HL-60 (cell line): ENCODE data around the gene ANKRD23.

ENCODE experiments used
- DNase-seq, 2 experiments: peaks; one replicate each; pipeline ENCODE4 v3.0.0-alpha.2; 2010 to 2020; ENCODE audit warnings: low read depth in 1 of 2, low spot score in 1 of 2
- H3K27ac ChIP-seq: fragments of 250-450 bp; sonication (Bioruptor Pico); replicated peaks from 2 replicates; pipeline ENCODE4 v1.5.1; 2020; ENCODE audit warnings: mild to moderate bottlenecking, moderate library complexity
- H3K27me3 ChIP-seq: fragments of 250-450 bp; sonication (Bioruptor Pico); 2 replicates; pipeline ENCODE4 v1.5.1; 2021; ENCODE audit warnings: mild to moderate bottlenecking, moderate library complexity; ENCODE audit not compliant: insufficient read depth, poor library complexity, severe bottlenecking
- H3K4me3 ChIP-seq: replicated peaks from 2 replicates; pipeline ENCODE4 v1.5.1; 2011; ENCODE audit warnings: mild to moderate bottlenecking, control low read depth, low read length; ENCODE audit not compliant: insufficient read depth
- CTCF ChIP-seq: IDR thresholded peaks from one replicate; pipeline ENCODE4 v1.5.1; 2011; ENCODE audit warnings: low read length, control low read depth, inconsistent platforms; ENCODE audit not compliant: insufficient read depth
- GABPA ChIP-seq: IDR thresholded peaks from 2 replicates; pipeline ENCODE4 v1.6.1; 2012; ENCODE audit warnings: low read depth
- POLR2AphosphoS5 ChIP-seq: IDR thresholded peaks from 2 replicates; pipeline ENCODE4 v1.6.1; 2012; ENCODE audit warnings: low read depth
- SPI1 ChIP-seq: IDR thresholded peaks from 2 replicates; pipeline ENCODE4 v1.6.1; 2012; ENCODE audit warnings: low read depth, mild to moderate bottlenecking, borderline replicate concordance
- TF ChIP-seq, protein P1 (sequence below): IDR thresholded peaks from 2 replicates; pipeline ENCODE4 v1.6.1; 2012; ENCODE audit warnings: low read depth; ENCODE audit not compliant: insufficient replicate concordance

Gene ANKRD23

GRCh38 chr2:96848264-96848663, 4.4 kb upstream of the ANKRD23 start:
- no peak for DNase-seq
- Histone ChIP-seq H3K4me3 (no peak overlapping the region), H3K27ac (no peak overlapping the region), H3K27me3 (no peaks in the 10 kb centered on the region)
- TF ChIP-seq CTCF (no peak), POLR2AphosphoS5 (no peak), SPI1 (no peak), GABPA (no peak)
- TF ChIP-seq, protein P1, sequence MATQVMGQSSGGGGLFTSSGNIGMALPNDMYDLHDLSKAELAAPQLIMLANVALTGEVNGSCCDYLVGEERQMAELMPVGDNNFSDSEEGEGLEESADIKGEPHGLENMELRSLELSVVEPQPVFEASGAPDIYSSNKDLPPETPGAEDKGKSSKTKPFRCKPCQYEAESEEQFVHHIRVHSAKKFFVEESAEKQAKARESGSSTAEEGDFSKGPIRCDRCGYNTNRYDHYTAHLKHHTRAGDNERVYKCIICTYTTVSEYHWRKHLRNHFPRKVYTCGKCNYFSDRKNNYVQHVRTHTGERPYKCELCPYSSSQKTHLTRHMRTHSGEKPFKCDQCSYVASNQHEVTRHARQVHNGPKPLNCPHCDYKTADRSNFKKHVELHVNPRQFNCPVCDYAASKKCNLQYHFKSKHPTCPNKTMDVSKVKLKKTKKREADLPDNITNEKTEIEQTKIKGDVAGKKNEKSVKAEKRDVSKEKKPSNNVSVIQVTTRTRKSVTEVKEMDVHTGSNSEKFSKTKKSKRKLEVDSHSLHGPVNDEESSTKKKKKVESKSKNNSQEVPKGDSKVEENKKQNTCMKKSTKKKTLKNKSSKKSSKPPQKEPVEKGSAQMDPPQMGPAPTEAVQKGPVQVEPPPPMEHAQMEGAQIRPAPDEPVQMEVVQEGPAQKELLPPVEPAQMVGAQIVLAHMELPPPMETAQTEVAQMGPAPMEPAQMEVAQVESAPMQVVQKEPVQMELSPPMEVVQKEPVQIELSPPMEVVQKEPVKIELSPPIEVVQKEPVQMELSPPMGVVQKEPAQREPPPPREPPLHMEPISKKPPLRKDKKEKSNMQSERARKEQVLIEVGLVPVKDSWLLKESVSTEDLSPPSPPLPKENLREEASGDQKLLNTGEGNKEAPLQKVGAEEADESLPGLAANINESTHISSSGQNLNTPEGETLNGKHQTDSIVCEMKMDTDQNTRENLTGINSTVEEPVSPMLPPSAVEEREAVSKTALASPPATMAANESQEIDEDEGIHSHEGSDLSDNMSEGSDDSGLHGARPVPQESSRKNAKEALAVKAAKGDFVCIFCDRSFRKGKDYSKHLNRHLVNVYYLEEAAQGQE: no peak

DNA sequence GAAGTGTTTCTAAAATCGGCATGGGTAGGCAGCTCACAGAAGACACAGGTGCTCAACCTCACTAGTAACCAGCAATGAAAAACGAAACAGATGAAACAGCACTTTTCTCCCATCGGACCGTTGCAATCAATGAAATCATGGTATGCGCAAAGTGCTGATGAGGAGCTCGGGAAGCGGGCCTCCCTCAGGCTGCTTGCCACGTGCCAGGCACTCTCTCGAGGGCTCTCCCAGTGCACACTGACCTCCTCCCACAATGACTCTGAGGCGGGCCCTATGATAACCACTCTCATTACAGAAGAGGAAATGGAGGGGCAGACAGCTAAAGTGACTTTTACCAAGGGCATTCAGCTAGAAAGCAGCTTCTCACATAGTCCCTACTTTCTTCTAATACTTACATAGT, 3.8 kb upstream of the ANKRD23 start:
- H3K27ac ChIP-seq: no peak overlapping the region
- no peak for TF ChIP-seq GABPA
- no peak for TF ChIP-seq SPI1
- TF ChIP-seq CTCF: no peak
- TF ChIP-seq POLR2AphosphoS5: no peak
- TF ChIP-seq, protein P1: no peak
- H3K4me3 ChIP-seq: no peak overlapping the region
- DNase-seq: no peak
- no peaks in the 10 kb centered on the region for H3K27me3 ChIP-seq

DNA sequence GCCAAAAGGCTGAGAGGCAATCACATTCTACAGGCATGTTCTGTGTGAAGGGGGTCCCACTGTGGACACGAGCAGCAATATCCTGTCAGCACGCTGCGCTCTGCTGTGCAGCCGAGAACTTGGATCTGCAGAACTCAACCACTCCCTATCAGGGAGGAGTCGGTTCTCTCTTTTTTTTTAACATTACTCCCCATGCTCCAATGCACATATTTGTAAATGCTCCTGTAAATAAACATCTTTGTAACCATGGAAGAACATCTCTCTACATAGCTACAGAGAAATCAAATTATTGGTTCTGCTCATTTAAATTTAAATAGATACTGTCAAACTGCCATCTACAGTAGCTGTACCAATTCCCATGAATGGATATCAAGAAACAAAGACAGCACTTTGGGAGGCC, 3.0 kb upstream of the ANKRD23 start:
- H3K27ac ChIP-seq: no peak overlapping the region
- no peak for DNase-seq

More for the DNA sequence above, 3.0 kb upstream of the ANKRD23 start:
- TF ChIP-seq SPI1 (no peak), CTCF (no peak), POLR2AphosphoS5 (no peak), GABPA (no peak)
- TF ChIP-seq, protein P1: no peak
- H3K4me3 ChIP-seq: no peak overlapping the region
- no peaks in the 10 kb centered on the region for H3K27me3 ChIP-seq
